Bronchial epithelial cell (primary cell): ENCODE measurements around the gene DOK7. TPM values are rescaled to one million over a fixed set of nuclear protein-coding genes. Genes with fewer than 3 reads are reported as not detected.

Experiments used
- DNase-seq: peaks from one replicate; pipeline ENCODE4 v3.0.0-alpha.2; 2010; ENCODE audit warnings: low read depth
- FAIRE-seq: peaks from 2 replicates; lab custom pipeline; 2011; peaks lifted over from hg19 to GRCh38; lab: Jason Lieb, UNC
- H3K27me3 ChIP-seq: 2 replicates; pipeline ENCODE4 v1.5.1; 2011; ENCODE audit warnings: low read length; ENCODE audit not compliant: control insufficient read depth, insufficient read depth
- H3K36me3 ChIP-seq: 2 replicates; pipeline ENCODE4 v1.5.1; 2011; ENCODE audit warnings: low read length; ENCODE audit not compliant: control insufficient read depth, insufficient read depth
- H3K4me3 ChIP-seq: 2 replicates; pipeline ENCODE4 v1.5.1; 2011; ENCODE audit warnings: mild to moderate bottlenecking, low read depth, low read length, control low read depth
- total RNA-seq: library from RNA; depleted of rRNA; stranded (reverse); fragments of >200 nt; gene quantifications from 2 replicates; pipeline ENCODE4 v1.2.1, GENCODE V29; 2014
- TF ChIP-seq, protein P1 (sequence below): IDR thresholded peaks from 2 replicates; pipeline ENCODE4 v1.5.1; 2011; ENCODE audit warnings: mild to moderate bottlenecking, moderate library complexity, low read length, control low read depth, inconsistent platforms; ENCODE audit not compliant: insufficient read depth, severe bottlenecking

Gene DOK7
- total RNA-seq, 1 donor from 2014 or later, result 4.2 TPM

DNA sequence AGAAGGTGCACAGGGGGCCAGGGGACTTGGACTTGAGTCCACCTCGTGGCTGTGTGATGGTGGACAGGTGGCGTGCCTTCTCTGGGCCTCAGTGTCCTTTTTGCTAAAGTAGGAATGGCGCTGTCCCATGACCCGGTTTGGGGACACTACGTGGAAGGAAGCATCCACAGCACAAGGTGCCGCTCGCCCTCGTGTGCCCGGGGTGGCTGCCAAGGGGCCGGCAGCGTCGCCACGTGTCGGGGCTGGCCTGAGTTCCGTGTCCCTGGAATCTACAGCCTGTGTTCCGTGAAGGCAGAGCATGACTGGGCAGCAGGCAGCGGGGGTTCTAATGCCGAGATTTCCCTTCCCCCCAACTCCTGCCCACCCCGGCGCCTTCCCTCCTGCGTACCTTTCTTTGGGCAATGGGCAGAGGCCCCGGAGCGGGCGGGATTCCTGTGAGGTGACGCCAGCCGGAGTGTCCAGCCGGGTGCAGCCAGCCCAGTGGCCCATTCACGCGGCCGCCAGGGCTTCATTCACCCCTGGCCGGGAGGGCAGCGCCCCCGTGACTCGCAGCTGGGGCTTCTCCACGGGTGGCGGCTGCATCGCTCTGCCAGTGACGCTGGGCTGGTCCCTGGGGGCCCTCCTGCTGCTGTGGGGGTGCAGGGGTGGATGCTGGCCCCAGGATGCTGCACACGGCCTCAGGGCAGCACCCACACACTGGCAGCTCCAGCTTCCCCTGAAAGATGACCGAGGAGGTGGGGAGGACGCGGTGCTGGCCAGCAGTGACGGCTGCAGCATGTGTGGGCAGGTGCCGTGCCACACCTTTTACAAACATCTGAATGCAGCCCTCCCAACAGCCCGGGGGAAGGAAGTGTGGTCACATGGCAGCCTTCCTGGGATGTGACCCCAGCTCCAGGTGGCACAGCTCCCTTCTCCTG is 21.2 kb downstream of the DOK7 start:
- Histone ChIP-seq H3K4me3 (peak overlapping the region; percentile 37), H3K36me3 (no peaks in the 10 kb centered on the region), H3K27me3 (no peaks in the 10 kb centered on the region)
- FAIRE-seq, result peak; percentile 40
- TF ChIP-seq, protein P1, sequence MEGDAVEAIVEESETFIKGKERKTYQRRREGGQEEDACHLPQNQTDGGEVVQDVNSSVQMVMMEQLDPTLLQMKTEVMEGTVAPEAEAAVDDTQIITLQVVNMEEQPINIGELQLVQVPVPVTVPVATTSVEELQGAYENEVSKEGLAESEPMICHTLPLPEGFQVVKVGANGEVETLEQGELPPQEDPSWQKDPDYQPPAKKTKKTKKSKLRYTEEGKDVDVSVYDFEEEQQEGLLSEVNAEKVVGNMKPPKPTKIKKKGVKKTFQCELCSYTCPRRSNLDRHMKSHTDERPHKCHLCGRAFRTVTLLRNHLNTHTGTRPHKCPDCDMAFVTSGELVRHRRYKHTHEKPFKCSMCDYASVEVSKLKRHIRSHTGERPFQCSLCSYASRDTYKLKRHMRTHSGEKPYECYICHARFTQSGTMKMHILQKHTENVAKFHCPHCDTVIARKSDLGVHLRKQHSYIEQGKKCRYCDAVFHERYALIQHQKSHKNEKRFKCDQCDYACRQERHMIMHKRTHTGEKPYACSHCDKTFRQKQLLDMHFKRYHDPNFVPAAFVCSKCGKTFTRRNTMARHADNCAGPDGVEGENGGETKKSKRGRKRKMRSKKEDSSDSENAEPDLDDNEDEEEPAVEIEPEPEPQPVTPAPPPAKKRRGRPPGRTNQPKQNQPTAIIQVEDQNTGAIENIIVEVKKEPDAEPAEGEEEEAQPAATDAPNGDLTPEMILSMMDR, result no peak
- DNase-seq, result peak; percentile 92

DNA sequence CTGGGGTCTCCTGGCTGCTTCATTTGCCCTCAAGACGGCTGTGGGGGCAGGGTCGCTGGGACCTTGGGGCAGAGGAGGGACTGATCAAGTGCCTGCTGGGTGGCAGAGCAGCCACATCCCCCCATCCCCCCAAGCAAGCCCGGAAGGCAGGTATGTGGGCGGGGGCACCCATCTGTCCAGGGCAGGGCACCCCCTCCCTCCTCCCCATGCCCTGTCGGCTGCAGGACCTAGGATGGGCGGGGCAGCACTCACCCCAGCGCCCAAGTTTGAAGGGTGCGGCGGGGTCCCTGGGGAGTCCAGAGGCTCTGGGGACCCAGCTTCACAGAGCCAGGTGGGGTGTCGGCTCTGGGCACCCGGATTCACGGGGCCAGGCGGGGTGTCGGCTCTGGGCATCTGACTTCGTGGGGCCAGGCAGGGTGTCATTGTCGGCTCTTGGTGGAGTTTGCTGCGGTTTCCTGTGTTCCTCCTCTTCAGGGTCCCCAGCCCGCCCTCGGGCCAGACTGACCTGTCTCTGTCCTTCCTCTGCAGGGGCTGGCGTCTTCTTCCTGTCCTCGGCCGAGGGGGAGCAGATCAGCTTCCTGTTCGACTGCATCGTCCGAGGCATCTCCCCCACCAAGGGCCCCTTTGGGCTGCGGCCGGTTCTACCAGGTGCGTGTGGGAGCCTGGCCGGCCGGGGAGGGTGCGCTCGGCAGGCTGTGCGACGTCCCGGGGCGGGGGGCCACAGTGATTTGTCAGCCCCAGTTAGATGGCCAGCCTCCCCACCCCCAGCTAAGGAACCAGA is 22.1 kb downstream of the DOK7 start:
- Histone ChIP-seq H3K27me3 (no peaks in the 10 kb centered on the region), H3K4me3 (peak overlapping the region; percentile 37), H3K36me3 (no peaks in the 10 kb centered on the region)
- DNase-seq (no peak), FAIRE-seq (no peak)
- TF ChIP-seq, protein P1, result no peak

DNA sequence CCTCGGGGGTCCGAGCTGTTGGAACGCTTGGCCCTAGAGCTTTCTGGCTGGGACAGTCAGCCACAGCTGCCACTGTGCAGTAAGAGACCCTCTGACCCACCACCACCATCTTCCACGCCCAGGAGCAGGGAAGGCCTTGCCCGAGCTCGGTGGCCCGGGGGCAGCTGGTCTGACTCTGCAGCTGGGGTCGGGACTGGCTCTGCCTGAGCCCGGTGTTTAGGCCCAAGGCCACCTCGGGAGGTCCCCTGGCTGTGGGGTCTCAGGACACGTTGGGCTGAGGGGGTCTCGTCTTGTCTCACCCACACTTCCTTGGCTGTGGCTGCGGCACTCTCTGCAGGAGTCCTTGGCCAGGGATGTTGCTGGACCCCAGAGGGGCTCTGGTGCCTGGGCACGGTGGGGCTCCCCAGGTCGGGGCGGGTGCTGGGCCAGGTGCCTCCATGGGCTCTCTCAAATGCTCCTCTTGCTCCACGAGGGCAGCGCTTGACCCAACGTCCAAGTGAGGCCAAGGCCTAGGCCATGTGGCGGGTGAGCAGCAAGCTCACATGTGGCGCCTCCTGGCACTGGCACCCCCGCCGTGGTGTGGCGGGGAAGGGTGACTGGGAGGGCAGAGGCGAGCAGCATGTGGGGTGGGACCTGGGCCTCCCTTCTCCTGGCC is 22.9 kb downstream of the DOK7 start:
- FAIRE-seq (no peak), DNase-seq (no peak)
- TF ChIP-seq, protein P1, result no peak
- Histone ChIP-seq H3K27me3 (no peaks in the 10 kb centered on the region), H3K36me3 (no peaks in the 10 kb centered on the region), H3K4me3 (peak overlapping the region; percentile 37)

DNA sequence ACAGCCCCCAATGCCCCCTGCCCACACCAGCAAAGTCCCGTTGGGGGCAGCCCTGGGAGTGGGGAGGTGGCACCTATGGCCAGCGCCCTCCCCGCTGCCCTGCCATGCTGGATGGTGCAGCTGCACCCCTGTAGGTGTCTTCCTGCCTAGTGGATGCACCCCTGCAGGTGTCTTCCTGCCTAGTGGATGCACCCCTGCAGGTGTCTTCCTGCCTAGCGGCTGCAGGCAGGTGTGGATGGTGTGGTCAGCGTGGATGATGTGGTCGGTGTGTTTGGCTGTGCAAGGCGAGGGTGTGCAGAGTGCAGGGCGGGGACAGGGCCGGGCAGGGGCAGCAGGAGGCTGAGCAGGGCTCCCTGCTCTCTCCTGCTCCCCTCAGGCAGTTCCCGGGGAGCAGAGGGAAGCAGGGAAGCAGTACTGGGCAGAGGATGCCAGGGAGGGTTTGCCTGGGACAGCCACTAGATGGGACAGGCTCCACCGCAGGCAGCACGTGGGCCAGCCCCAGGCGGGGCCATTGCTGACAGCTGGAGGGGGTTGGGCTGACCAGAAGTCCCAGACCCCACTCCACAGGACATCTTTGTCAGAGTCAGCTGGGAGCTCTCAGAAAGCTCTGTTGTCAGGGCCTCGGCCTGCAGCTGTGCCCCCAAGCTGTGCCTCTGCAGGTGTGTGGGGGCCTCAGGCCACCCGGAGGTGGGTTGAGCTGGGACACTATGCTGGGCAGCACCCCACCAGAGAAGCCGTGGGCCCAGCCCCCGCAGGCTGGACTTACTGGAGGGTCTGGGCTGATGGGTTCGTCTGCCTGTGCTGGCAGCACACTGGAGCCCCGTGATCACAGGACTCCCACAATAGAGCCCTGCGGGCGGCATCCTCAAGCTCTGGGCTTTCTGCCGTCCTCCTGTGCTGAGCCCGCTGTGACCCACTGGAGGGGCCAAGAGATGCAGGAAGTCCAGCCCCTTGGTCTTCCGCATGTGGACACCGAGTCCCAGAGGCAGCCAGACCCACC is 23.7 kb downstream of the DOK7 start:
- Histone ChIP-seq H3K27me3 (no peaks in the 10 kb centered on the region), H3K36me3 (no peaks in the 10 kb centered on the region), H3K4me3 (no peak overlapping the region)
- FAIRE-seq, result no peak
- TF ChIP-seq, protein P1, result no peak
- no peak for DNase-seq

DNA sequence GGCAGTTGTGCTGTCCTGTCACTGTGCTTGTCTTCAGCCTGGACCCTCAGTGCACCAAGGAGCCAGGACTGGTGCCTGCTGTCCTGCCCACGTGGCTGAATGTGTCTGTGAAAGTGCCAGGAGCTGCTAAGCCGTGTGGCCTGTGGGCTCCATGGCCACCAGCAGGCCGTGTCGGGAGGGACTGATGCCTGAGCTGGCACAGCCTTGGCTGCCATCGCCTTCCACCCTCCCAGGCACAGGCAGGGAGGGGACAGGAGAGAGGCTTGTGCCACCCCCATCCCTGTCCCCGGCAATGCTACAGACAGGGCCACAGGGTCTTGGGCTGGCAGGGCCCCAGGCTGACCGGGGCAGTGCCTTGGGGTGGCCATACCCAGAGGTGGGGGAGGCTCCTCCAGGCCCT is 24.8 kb downstream of the DOK7 start:
- TF ChIP-seq, protein P1, result no peak
- Histone ChIP-seq H3K27me3 (no peaks in the 10 kb centered on the region), H3K36me3 (peaks cover 4% of the 10 kb centered on the region), H3K4me3 (no peak overlapping the region)
- no peak for FAIRE-seq
- DNase-seq, result no peak
